HT-29 (cell line): ENCODE measurements around the gene NLRP13. TPM values are rescaled to one million over a fixed set of nuclear protein-coding genes. Genes with fewer than 3 reads are reported as not detected.

Experiments
- DNase-seq: peaks from one replicate; pipeline ENCODE4 v3.0.0-alpha.2; 2015; ENCODE audit warnings: low spot score
- total RNA-seq: library from RNA; depleted of rRNA; stranded (reverse); fragments of >200 nt; shearing (Covaris generic); gene quantifications from 2 replicates; pipeline ENCODE4 v1.2.3, GENCODE V29; 2014; rRNA removed

NLRP13 gene
- total RNA-seq, 1 experiment from 2014 or later: not detected

GRCh38 chr19:55901369-55902079, 30.6 kb downstream of the NLRP13 start:
- DNase-seq: no peak

- no peak for DNase-seq
Observed at GRCh38 chr19:55898911-55899310, 33.2 kb downstream of the NLRP13 start.

GRCh38 chr19:55882626-55883025, 49.5 kb downstream of the NLRP13 start:
- no peak for DNase-seq

- no peak for DNase-seq
Observed at GRCh38 chr19:55877211-55877610, 54.9 kb downstream of the NLRP13 start.

- no peak for DNase-seq
Observed at GRCh38 chr19:55870736-55871135, 61.4 kb downstream of the NLRP13 start.

- DNase-seq: no peak
Observed at GRCh38 chr19:55867101-55867500, 65.0 kb downstream of the NLRP13 start.

- DNase-seq: no peak
Observed at GRCh38 chr19:55866521-55866920, 65.6 kb downstream of the NLRP13 start.

- DNase-seq: no peak
Observed at GRCh38 chr19:55858969-55859368, 73.2 kb downstream of the NLRP13 start.

- DNase-seq: no peak
Observed at GRCh38 chr19:55858401-55858800, 73.7 kb downstream of the NLRP13 start.

GRCh38 chr19:55857974-55858373, 74.2 kb downstream of the NLRP13 start:
- no peak for DNase-seq

- no peak for DNase-seq
Observed at GRCh38 chr19:55857149-55857548, 75.0 kb downstream of the NLRP13 start.

GRCh38 chr19:55855160-55855559, 77.0 kb downstream of the NLRP13 start:
- no peak for DNase-seq

Other genes with a start within 250 kb of the NLRP13 start
- gene NLRP9, start 193.9 kb downstream of the NLRP13 start, total RNA-seq: not detected in 2 replicates
- gene RFPL4A, start 173.2 kb downstream of the NLRP13 start, total RNA-seq: not detected in 2 replicates
- gene RFPL4AL1, start 163.2 kb downstream of the NLRP13 start, total RNA-seq: not detected in 2 replicates
- gene NLRP11, start 100.3 kb downstream of the NLRP13 start, total RNA-seq: 0.08 TPM in 1 of 2 replicates, not detected in the other
- gene NLRP4, start 95.8 kb downstream of the NLRP13 start, total RNA-seq: not detected in 2 replicates
- not detected in 2 replicates for gene NLRP8, start 15.5 kb upstream of the NLRP13 start, total RNA-seq
- gene NLRP5, start 54.4 kb upstream of the NLRP13 start, total RNA-seq: not detected in 2 replicates
- gene ZNF787, start 189.0 kb upstream of the NLRP13 start, total RNA-seq: 186 and 208 TPM in 2 replicates
- 73.7 and 112 TPM in 2 replicates for gene ZNF444, start 209.0 kb upstream of the NLRP13 start, total RNA-seq
- not detected in 2 replicates for gene GALP, start 243.7 kb upstream of the NLRP13 start, total RNA-seq